ENCODE results near the gene DUSP1. TPM values are rescaled to one million over a fixed set of nuclear protein-coding genes. Genes with fewer than 3 reads are reported as not detected.

DUSP1 gene
- total and polyA plus RNA-seq, 10 of the 15 experiments (the other 5 are each of a cell fraction or from before 2014, with no cell fraction given): 1.4 to 6.2 (median 3.9) TPM

GRCh38 chr5:172770675-172771438 is at the start of gene DUSP1 (continued):
- TF ChIP-seq RCOR1 (conservative IDR thresholded peaks at IDR 0.05; ENCODE audit: low read depth, low read length) (no peak), SUPT20H (IDR thresholded peaks at IDR 0.05; ENCODE audit: borderline replicate concordance, control insufficient read depth, low read depth, low read length) (no peak), SP1 (IDR thresholded peaks at IDR 0.05; ENCODE audit: low read depth, low read length) (no peak), CREB1 (IDR thresholded peaks at IDR 0.05; ENCODE audit: low read depth) (peak; percentile 92), POLR2AphosphoS2 (IDR thresholded peaks at IDR 0.05; ENCODE audit: low read depth, low read length) (peak; percentile 94), EZH2 (IDR thresholded peaks at IDR 0.05; ENCODE audit: borderline replicate concordance, control insufficient read depth, low read depth, low read length) (no peak), CBX5 (IDR thresholded peaks at IDR 0.05; ENCODE audit: low read depth) (no peak), IRF4 (IDR thresholded peaks at IDR 0.05; ENCODE audit: low read depth, low read length) (no peak), RUNX3 (IDR thresholded peaks at IDR 0.05; ENCODE audit: low read length) (no peak), PAX8 (IDR thresholded peaks at IDR 0.05) (no peak), IRF5 (IDR thresholded peaks at IDR 0.05; ENCODE audit: borderline replicate concordance) (no peak), ZNF207 (IDR thresholded peaks at IDR 0.05; ENCODE audit: borderline replicate concordance) (peak; percentile 71; the same call in 1 of the 2 replicates), NRF1 (conservative IDR thresholded peaks at IDR 0.05; ENCODE audit: low read depth, low read length) (no peak), MLLT1 (IDR thresholded peaks at IDR 0.05) (peak; percentile 63; the same call in 1 of the 2 replicates)
- TF ChIP-seq, protein P1, sequence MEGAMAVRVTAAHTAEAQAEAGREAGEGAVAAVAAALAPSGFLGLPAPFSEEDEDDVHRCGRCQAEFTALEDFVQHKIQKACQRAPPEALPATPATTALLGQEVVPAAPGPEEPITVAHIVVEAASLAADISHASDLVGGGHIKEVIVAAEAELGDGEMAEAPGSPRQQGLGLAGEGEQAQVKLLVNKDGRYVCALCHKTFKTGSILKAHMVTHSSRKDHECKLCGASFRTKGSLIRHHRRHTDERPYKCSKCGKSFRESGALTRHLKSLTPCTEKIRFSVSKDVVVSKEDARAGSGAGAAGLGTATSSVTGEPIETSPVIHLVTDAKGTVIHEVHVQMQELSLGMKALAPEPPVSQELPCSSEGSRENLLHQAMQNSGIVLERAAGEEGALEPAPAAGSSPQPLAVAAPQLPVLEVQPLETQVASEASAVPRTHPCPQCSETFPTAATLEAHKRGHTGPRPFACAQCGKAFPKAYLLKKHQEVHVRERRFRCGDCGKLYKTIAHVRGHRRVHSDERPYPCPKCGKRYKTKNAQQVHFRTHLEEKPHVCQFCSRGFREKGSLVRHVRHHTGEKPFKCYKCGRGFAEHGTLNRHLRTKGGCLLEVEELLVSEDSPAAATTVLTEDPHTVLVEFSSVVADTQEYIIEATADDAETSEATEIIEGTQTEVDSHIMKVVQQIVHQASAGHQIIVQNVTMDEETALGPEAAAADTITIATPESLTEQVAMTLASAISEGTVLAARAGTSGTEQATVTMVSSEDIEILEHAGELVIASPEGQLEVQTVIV (IDR thresholded peaks at IDR 0.05; ENCODE audit: borderline replicate concordance, partially characterized antibody): no peak
- TF ChIP-seq, protein P2, sequence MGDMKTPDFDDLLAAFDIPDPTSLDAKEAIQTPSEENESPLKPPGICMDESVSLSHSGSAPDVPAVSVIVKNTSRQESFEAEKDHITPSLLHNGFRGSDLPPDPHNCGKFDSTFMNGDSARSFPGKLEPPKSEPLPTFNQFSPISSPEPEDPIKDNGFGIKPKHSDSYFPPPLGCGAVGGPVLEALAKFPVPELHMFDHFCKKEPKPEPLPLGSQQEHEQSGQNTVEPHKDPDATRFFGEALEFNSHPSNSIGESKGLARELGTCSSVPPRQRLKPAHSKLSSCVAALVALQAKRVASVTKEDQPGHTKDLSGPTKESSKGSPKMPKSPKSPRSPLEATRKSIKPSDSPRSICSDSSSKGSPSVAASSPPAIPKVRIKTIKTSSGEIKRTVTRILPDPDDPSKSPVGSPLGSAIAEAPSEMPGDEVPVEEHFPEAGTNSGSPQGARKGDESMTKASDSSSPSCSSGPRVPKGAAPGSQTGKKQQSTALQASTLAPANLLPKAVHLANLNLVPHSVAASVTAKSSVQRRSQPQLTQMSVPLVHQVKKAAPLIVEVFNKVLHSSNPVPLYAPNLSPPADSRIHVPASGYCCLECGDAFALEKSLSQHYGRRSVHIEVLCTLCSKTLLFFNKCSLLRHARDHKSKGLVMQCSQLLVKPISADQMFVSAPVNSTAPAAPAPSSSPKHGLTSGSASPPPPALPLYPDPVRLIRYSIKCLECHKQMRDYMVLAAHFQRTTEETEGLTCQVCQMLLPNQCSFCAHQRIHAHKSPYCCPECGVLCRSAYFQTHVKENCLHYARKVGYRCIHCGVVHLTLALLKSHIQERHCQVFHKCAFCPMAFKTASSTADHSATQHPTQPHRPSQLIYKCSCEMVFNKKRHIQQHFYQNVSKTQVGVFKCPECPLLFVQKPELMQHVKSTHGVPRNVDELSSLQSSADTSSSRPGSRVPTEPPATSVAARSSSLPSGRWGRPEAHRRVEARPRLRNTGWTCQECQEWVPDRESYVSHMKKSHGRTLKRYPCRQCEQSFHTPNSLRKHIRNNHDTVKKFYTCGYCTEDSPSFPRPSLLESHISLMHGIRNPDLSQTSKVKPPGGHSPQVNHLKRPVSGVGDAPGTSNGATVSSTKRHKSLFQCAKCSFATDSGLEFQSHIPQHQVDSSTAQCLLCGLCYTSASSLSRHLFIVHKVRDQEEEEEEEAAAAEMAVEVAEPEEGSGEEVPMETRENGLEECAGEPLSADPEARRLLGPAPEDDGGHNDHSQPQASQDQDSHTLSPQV (IDR thresholded peaks at IDR 0.05): peak; percentile 71; the same call in 1 of the 2 replicates

All from GM12878 (cell line).